HEK293 (cell line): ENCODE data around the gene PIAS2.

Experiments used
- CTCF ChIA-PET: fragments of 350-600 bp; formaldehyde crosslinking; extraction: SDS; loops from one replicate; lab custom pipeline; 2021; ENCODE audit warnings: antibody characterized with exemption; lab: Yijun Ruan, JAX
- POLR2A ChIA-PET: fragments of 300-600 bp; formaldehyde crosslinking; extraction: SDS; loops from one replicate; lab custom pipeline; 2020; ENCODE audit warnings: antibody characterized with exemption, inconsistent platforms; lab: Yijun Ruan, JAX
- H3K27ac ChIP-seq: fragments of 200-500 bp; sonication (Bioruptor generic); 2 replicates; pipeline ENCODE4 v1.5.1; 2014; ENCODE audit warnings: low read depth, low read length, control low read depth, inconsistent platforms; ENCODE audit errors: extremely low read depth
- H3K36me3 ChIP-seq, 2 experiments: fragments of 200-500 bp in 1 of 2; sonication (Bioruptor generic) in 1 of 2; 1 replicate in 1 of 2; 2 replicates in 1 of 2; pipeline ENCODE4 v1.5.1; 2014 to 2017; ENCODE audit warnings: inconsistent platforms in 2 of 2, low read length in 2 of 2; ENCODE audit not compliant: control insufficient read depth in 2 of 2, insufficient read depth in 1 of 2
- H3K4me1 ChIP-seq: fragments of 200-500 bp; sonication (Bioruptor generic); 2 replicates; pipeline ENCODE4 v1.5.1; 2014; ENCODE audit warnings: mild to moderate bottlenecking, low read length, inconsistent platforms; ENCODE audit not compliant: control insufficient read depth, insufficient read depth
- H3K4me3 ChIP-seq: 2 replicates; pipeline ENCODE4 v1.5.1; 2011; ENCODE audit warnings: low read depth, mild to moderate bottlenecking, control low read depth, low read length, moderate library complexity
- H3K9me3 ChIP-seq: fragments of 200-500 bp; sonication (Bioruptor generic); 2 replicates; pipeline ENCODE4 v1.5.1; 2014; ENCODE audit warnings: low read depth, low read length, inconsistent platforms; ENCODE audit not compliant: control insufficient read depth, insufficient read depth
- BCL11B ChIP-seq: fragments of 450-650 bp; formaldehyde crosslinking; IDR thresholded peaks from 2 replicates; pipeline ENCODE4 v1.5.1; 2016; ENCODE audit warnings: low read depth, missing biosample characterization, missing genetic modification characterization
- SP7 ChIP-seq: fragments of 450-650 bp; formaldehyde crosslinking; IDR thresholded peaks from 2 replicates; pipeline ENCODE4 v1.5.1; 2016; ENCODE audit warnings: missing biosample characterization, missing genetic modification characterization
- YY1 ChIP-seq: fragments of 450-650 bp; formaldehyde crosslinking; IDR thresholded peaks from 2 replicates; pipeline ENCODE4 v1.5.1; 2018; ENCODE audit warnings: missing biosample characterization, missing genetic modification characterization
- ZNF169 ChIP-seq: fragments of 450-650 bp; formaldehyde crosslinking; IDR thresholded peaks from 2 replicates; pipeline ENCODE4 v1.5.1; 2016; ENCODE audit warnings: missing biosample characterization, missing genetic modification characterization
- ZNF175 ChIP-seq: fragments of 450-650 bp; formaldehyde crosslinking; IDR thresholded peaks from 2 replicates; pipeline ENCODE4 v1.5.1; 2016; ENCODE audit warnings: missing biosample characterization, missing genetic modification characterization
- ZNF221 ChIP-seq: fragments of 450-650 bp; formaldehyde crosslinking; IDR thresholded peaks from 2 replicates; pipeline ENCODE4 v1.5.1; 2017; ENCODE audit warnings: missing biosample characterization, missing genetic modification characterization, borderline replicate concordance
- ZNF354C ChIP-seq: fragments of 450-650 bp; formaldehyde crosslinking; IDR thresholded peaks from 2 replicates; pipeline ENCODE4 v1.5.1; 2016; ENCODE audit warnings: missing biosample characterization, missing genetic modification characterization, low read depth, borderline replicate concordance
- ZNF510 ChIP-seq: fragments of 450-650 bp; formaldehyde crosslinking; IDR thresholded peaks from 2 replicates; pipeline ENCODE4 v1.5.1; 2018; ENCODE audit warnings: mild to moderate bottlenecking, missing genetic modification characterization, missing biosample characterization; ENCODE audit not compliant: insufficient replicate concordance
- ZNF514 ChIP-seq: fragments of 450-650 bp; formaldehyde crosslinking; IDR thresholded peaks from 2 replicates; pipeline ENCODE4 v1.5.1; 2016; ENCODE audit warnings: missing biosample characterization, missing genetic modification characterization
- ZNF558 ChIP-seq: fragments of 450-650 bp; formaldehyde crosslinking; IDR thresholded peaks from 2 replicates; pipeline ENCODE4 v1.5.1; 2016; ENCODE audit warnings: missing biosample characterization, missing genetic modification characterization
- ZNF677 ChIP-seq: fragments of 450-650 bp; IDR thresholded peaks from 2 replicates; pipeline ENCODE4 v1.5.0; 2018; ENCODE audit warnings: missing biosample characterization, mild to moderate bottlenecking, missing genetic modification characterization, moderate library complexity
- ZNF792 ChIP-seq: fragments of 450-650 bp; formaldehyde crosslinking; IDR thresholded peaks from 2 replicates; pipeline ENCODE4 v1.5.1; 2016; ENCODE audit warnings: missing biosample characterization, missing genetic modification characterization
- ZSCAN16 ChIP-seq: fragments of 450-650 bp; formaldehyde crosslinking; IDR thresholded peaks from 2 replicates; pipeline ENCODE4 v1.5.1; 2016; ENCODE audit warnings: missing biosample characterization, missing genetic modification characterization
- TF ChIP-seq, protein P1 (sequence below): fragments of 450-650 bp; formaldehyde crosslinking; IDR thresholded peaks from 2 replicates; pipeline ENCODE4 v1.5.1; 2016; ENCODE audit warnings: missing biosample characterization, missing genetic modification characterization
- TF ChIP-seq, protein P2 (sequence below): fragments of 450-650 bp; formaldehyde crosslinking; IDR thresholded peaks from 2 replicates; pipeline ENCODE4 v1.5.1; 2016; ENCODE audit warnings: missing biosample characterization, missing genetic modification characterization
- TF ChIP-seq, protein P3 (sequence below): fragments of 450-650 bp; formaldehyde crosslinking; IDR thresholded peaks from 2 replicates; pipeline ENCODE4 v1.5.1; 2016; ENCODE audit warnings: missing biosample characterization, missing genetic modification characterization
- TF ChIP-seq, protein P4 (sequence below): fragments of 450-650 bp; formaldehyde crosslinking; optimal IDR thresholded peaks from 2 replicates; pipeline ENCODE3; 2016; ENCODE audit warnings: missing biosample characterization, mild to moderate bottlenecking, missing genetic modification characterization
- TF ChIP-seq, protein P5 (sequence below): fragments of 450-650 bp; formaldehyde crosslinking; IDR thresholded peaks from 2 replicates; pipeline ENCODE4 v1.5.1; 2016; ENCODE audit warnings: missing biosample characterization, missing genetic modification characterization

PIAS2 gene

DNA sequence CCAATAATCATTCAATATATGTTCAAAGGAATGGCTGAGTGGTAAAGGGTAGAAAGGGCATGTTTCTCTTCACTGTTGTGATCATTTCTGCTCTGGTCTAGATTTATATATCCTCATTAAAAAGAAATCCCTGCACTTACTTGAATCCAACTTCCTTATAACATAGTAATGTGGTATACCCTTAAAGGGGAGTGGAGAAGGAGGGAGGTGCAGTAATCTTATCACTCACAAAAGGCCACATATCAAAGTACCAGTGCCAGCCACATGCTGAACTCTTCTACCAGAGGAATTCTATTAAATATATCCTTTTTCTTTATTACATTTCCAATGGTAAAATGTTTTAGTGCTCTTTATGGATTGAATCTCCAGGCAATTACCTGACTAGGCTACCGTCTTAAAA is 3.3 kb upstream of the PIAS2 start:
- Histone ChIP-seq H3K4me1 (peaks cover 3% of the 10 kb centered on the region; the same call in 1 of the 2 replicates), H3K36me3 (no peaks in the 10 kb centered on the region; a peak in 1 of 3 replicates), H3K4me3 (no peak overlapping the region), H3K27ac (no peak overlapping the region), H3K9me3 (no peaks in the 10 kb centered on the region)
- CTCF ChIA-PET: no interaction called here
- no peak for TF ChIP-seq ZNF354C (tag by site-specific recombination)
- TF ChIP-seq, protein P1, sequence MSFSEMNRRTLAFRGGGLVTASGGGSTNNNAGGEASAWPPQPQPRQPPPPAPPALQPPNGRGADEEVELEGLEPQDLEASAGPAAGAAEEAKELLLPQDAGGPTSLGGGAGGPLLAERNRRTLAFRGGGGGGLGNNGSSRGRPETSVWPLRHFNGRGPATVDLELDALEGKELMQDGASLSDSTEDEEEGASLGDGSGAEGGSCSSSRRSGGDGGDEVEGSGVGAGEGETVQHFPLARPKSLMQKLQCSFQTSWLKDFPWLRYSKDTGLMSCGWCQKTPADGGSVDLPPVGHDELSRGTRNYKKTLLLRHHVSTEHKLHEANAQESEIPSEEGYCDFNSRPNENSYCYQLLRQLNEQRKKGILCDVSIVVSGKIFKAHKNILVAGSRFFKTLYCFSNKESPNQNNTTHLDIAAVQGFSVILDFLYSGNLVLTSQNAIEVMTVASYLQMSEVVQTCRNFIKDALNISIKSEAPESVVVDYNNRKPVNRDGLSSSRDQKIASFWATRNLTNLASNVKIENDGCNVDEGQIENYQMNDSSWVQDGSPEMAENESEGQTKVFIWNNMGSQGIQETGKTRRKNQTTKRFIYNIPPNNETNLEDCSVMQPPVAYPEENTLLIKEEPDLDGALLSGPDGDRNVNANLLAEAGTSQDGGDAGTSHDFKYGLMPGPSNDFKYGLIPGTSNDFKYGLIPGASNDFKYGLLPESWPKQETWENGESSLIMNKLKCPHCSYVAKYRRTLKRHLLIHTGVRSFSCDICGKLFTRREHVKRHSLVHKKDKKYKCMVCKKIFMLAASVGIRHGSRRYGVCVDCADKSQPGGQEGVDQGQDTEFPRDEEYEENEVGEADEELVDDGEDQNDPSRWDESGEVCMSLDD (tag by site-specific recombination): no peak
- no peak for TF ChIP-seq ZNF792 (tag by site-specific recombination)
- no peak for TF ChIP-seq ZNF221 (tag by site-specific recombination)
- TF ChIP-seq ZNF558: no peak
- TF ChIP-seq BCL11B (tag by site-specific recombination): no peak
- no peak for TF ChIP-seq YY1
- no peak for TF ChIP-seq ZNF514 (tag by site-specific recombination)
- TF ChIP-seq, protein P2, sequence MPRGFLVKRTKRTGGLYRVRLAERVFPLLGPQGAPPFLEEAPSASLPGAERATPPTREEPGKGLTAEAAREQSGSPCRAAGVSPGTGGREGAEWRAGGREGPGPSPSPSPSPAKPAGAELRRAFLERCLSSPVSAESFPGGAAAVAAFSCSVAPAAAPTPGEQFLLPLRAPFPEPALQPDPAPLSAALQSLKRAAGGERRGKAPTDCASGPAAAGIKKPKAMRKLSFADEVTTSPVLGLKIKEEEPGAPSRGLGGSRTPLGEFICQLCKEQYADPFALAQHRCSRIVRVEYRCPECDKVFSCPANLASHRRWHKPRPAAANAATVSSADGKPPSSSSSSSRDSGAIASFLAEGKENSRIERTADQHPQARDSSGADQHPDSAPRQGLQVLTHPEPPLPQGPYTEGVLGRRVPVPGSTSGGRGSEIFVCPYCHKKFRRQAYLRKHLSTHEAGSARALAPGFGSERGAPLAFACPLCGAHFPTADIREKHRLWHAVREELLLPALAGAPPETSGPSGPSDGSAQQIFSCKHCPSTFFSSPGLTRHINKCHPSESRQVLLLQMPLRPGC (tag by site-specific recombination): no peak
- no peak for TF ChIP-seq ZNF510 (tag by site-specific recombination)
- no peak for TF ChIP-seq ZSCAN16 (tag by site-specific recombination)
- no peak for TF ChIP-seq ZNF677
- TF ChIP-seq, protein P3, sequence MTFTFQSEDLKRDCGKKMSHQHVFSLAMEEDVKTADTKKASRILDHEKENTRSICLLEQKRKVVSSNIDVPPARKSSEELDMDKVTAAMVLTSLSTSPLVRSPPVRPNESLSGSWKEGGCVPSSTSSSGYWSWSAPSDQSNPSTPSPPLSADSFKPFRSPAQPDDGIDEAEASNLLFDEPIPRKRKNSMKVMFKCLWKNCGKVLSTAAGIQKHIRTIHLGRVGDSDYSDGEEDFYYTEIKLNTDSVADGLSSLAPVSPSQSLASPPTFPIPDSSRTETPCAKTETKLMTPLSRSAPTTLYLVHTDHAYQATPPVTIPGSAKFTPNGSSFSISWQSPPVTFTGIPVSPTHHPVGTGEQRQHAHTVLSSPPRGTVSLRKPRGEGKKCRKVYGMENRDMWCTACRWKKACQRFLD (tag by site-specific recombination): no peak
- no peak for TF ChIP-seq ZNF169 (tag by site-specific recombination)
- TF ChIP-seq, protein P4, sequence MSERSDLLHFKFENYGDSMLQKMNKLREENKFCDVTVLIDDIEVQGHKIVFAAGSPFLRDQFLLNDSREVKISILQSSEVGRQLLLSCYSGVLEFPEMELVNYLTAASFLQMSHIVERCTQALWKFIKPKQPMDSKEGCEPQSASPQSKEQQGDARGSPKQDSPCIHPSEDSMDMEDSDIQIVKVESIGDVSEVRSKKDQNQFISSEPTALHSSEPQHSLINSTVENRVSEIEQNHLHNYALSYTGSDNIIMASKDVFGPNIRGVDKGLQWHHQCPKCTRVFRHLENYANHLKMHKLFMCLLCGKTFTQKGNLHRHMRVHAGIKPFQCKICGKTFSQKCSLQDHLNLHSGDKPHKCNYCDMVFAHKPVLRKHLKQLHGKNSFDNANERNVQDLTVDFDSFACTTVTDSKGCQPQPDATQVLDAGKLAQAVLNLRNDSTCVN: no peak
- no peak for TF ChIP-seq SP7 (tag by site-specific recombination)
- TF ChIP-seq, protein P5, sequence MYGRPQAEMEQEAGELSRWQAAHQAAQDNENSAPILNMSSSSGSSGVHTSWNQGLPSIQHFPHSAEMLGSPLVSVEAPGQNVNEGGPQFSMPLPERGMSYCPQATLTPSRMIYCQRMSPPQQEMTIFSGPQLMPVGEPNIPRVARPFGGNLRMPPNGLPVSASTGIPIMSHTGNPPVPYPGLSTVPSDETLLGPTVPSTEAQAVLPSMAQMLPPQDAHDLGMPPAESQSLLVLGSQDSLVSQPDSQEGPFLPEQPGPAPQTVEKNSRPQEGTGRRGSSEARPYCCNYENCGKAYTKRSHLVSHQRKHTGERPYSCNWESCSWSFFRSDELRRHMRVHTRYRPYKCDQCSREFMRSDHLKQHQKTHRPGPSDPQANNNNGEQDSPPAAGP: no peak
- POLR2A ChIA-PET: no interaction called here

DNA sequence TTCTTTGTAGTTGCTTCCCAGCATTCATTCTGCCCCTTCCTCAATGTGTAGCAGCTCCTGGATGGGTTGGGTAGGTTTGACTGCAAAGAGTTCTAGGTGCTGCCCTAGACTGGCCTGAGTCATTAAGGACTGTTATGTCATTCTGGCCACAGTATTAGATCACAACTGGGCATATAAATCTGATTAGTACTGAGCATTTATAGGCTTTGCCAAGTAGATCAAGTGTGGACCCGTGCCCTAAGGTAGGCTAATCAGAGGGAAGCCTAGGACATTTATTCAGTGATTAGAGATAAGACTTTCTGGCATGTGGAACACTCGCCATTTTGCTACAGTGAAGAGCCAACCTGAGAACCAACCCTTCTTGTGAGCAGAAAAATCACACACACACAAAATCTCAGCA is 2.8 kb upstream of the PIAS2 start:
- POLR2A ChIA-PET: no interaction called here

More for the DNA sequence above, 2.8 kb upstream of the PIAS2 start:
- H3K4me3 ChIP-seq: no peak overlapping the region
- H3K9me3 ChIP-seq: no peaks in the 10 kb centered on the region
- H3K27ac ChIP-seq: no peak overlapping the region
- peaks cover 8% of the 10 kb centered on the region for H3K4me1 ChIP-seq
- no peak for TF ChIP-seq ZNF175 (tag by site-specific recombination)
- H3K36me3 ChIP-seq: no peaks in the 10 kb centered on the region; a peak in 1 of 3 replicates
- CTCF ChIA-PET: no interaction called here
